Posterior vena cava (tissue), 2 donors: Measurements from ENCODE around the gene CILP2. TPM values are rescaled to one million over a fixed set of nuclear protein-coding genes. Genes with fewer than 3 reads are reported as not detected.

Experiments
- DNase-seq: peaks from one replicate; pipeline ENCODE4 v3.0.0-alpha.2; 2020; ENCODE audit warnings: low spot score
- intact Hi-C, 2 donors: fragments of 100-400 bp; cut with DNase I; formaldehyde crosslinking; loops; one replicate each; pipeline versions ENCODE4 v1.14.1 to v1.14.2; 2022 to 2023
- total RNA-seq, 2 donors: library from RNA; stranded (reverse); fragmentation: NEBNext Ultra II Directional; extraction: Animal tissue kit (Norgen Biotek cat#: 25700); gene quantifications; one replicate each; pipeline ENCODE4 v1.2.1, GENCODE V29; 2021
- donor health status: DM: yes; HTN: yes; CAD: no.
- donor health status: DM: yes; HTN: yes; CAD: no.

CILP2 gene
- total RNA-seq, 2 donors from 2014 or later: 0.67 to 2.3 TPM

DNA sequence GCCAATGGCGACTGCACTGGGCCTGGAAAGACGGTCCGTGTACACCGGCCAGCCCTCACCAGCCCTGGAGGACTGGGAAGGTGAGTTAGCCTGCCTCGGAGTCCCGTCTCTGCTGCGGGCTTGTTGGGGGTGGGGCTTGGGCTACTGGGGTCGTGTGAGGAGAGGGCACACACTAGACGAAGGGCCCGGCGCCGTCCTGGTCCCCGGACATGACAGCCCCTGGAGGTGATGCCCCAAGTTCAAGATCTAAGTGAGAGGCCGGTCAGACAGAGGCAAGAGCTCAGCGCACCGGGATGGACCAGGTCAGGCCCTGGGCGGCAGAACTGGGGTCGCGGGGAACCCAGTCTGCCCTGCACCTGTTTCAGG, 1.6 kb downstream of the CILP2 start:
- no peak for DNase-seq
- intact Hi-C loops: loop anchor here in 1 of 2 donors (10.0 kb wide), 1 partner anchor 425 kb away; no protein-coding TSS in a partner anchor

DNA sequence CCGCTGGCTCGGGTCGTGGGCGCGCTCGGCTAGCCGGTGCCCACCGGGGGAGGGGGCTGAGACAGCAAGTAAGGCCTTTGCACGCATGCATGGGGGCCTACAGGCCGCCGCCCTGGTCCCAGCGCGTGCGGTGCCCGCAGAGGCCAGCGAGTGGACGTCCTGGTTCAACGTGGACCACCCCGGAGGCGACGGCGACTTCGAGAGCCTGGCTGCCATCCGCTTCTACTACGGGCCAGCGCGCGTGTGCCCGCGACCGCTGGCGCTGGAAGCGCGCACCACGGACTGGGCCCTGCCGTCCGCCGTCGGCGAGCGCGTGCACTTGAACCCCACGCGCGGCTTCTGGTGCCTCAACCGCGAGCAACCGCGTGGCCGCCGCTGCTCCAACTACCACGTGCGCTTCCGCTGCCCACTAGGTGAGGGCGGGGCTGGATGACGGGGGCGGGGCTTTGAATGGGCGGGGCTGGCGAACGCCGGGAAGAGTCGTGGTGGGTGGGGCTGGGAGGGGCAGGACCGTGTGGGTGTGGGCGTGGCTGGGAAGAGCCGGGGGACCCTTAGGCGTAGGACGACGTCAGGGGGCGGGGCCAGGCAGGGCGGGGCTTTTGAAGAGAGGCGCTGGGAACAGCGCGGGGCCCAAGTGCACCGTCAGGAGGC, 2.1 kb downstream of the CILP2 start:
- peak; percentile 90 for DNase-seq
- intact Hi-C loops: loop anchor here in 1 of 2 donors (10.0 kb wide), 1 partner anchor 425 kb away; no protein-coding TSS in a partner anchor

DNA sequence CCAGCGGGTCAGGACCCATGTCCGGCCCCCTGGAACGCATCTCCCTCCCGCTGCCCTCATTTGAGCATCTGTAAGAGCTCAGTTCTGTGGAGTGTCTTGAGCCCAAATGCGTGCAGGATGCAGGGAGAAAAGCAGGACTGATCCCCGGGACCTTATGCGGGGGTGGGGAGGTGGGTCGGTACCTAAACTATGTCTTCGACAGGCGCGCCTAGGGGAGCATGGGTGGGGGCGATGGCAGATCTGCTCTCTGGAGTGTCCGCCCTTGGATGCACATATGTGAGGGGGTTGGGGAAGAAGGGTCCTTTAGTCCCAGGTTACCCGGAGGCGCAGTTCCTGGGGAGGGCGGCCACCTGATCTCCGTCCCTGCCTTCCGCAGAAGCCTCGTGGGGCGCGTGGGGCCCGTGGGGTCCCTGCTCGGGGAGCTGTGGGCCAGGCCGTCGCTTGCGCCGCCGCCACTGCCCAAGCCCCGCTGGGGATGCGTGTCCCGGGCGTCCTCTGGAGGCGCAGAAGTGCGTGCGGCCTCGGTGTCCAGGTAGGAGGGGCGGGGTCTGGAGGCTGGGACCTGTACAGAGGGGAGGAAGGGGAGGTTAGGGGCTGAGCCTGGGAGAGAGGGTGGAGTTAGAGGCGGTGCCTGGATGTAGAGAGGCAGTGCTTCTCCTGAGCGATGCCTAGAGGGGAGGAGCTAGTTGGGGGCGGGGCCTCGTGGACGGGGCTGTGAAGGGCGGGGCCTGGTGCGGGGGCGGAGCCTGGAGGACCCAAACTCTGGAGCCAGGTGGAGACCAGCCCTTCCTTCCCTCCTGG, 2.9 kb downstream of the CILP2 start:
- intact Hi-C loops: loop anchor here in 1 of 2 donors (10.0 kb wide), 1 partner anchor 424 kb away; no protein-coding TSS in a partner anchor
- DNase-seq: no peak

DNA sequence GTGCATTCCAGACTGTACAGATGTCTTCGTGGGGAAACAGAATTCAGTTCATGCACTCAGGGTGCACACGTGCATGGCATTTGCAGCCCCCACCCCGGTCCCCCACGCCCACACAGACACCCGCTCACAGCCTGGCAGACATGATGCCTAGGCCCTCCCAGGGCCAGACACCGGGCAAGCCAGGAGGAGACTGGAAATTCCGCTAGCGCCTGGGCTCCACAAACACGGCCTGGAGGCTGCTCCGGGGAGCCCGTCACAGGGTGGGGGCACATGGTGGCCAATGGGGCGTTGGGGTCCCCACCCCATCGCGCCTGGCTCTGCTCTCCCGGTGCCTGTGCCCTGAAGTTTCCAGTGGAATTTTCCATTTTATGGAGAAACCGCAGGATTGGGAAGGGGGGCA, 3.6 kb downstream of the CILP2 start:
- intact Hi-C loops: loop anchor here in 1 of 2 donors (10.0 kb wide), 1 partner anchor 423 kb away; no protein-coding TSS in a partner anchor

DNA sequence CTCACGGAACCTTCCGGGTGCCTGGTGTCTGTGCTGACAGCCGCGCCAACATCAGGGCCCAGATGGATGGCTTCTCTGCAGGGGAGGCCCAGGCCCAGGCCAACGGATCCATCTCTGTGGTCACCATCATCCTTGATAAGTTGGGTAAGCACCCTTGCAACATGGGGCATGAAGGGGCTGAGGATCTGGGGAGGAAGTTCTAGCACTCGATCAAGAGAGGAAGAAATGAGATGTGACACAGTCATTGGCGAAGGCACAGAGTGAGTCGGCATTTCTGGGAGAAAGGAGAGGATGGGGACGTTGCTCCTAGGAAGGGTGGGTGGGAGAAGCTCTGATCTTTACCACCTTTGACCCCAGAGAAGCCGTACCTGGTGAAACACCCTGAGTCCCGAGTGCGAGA, 4.4 kb downstream of the CILP2 start:
- intact Hi-C loops: loop anchor here in 1 of 2 donors (10.0 kb wide), 1 partner anchor 422 kb away; no protein-coding TSS in a partner anchor
- no peak for DNase-seq

More for the DNA sequence above, 3.6 kb downstream of the CILP2 start:
- no peak for DNase-seq

DNA sequence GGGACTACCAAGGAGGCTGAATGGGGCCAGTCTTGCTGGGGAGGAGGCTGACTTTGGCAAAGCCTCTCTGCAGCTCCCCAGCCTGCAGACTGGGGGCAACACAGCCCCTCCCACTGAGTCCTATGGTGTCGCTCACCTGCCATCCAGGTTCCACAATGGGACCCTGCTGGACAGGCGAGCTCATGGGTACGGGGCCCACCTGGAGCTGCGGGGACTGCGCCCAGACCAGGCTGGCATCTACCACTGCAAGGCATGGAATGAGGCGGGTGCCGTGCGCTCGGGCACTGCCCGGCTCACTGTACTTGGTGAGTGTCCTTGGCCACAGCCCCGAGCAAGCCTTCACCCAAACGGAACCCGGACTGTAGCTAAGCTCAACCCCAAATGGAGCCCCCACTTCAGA, 5.0 kb downstream of the CILP2 start:
- no peak for DNase-seq
- intact Hi-C loops: loop anchor here in 1 of 2 donors (10.0 kb wide), 1 partner anchor 422 kb away; no protein-coding TSS in a partner anchor

DNA sequence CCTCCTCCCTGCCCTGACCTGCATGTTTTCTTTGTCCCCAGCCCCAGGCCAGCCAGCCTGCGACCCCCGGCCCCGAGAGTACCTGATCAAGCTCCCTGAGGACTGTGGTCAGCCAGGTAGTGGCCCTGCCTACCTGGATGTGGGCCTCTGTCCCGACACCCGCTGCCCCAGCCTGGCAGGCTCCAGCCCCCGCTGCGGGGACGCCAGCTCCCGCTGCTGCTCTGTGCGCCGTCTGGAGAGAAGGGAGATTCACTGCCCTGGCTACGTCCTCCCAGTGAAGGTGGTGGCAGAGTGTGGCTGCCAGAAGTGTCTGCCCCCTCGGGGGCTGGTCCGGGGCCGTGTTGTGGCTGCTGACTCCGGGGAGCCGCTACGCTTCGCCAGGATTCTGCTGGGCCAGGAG, 5.6 kb downstream of the CILP2 start:
- DNase-seq: no peak

DNA sequence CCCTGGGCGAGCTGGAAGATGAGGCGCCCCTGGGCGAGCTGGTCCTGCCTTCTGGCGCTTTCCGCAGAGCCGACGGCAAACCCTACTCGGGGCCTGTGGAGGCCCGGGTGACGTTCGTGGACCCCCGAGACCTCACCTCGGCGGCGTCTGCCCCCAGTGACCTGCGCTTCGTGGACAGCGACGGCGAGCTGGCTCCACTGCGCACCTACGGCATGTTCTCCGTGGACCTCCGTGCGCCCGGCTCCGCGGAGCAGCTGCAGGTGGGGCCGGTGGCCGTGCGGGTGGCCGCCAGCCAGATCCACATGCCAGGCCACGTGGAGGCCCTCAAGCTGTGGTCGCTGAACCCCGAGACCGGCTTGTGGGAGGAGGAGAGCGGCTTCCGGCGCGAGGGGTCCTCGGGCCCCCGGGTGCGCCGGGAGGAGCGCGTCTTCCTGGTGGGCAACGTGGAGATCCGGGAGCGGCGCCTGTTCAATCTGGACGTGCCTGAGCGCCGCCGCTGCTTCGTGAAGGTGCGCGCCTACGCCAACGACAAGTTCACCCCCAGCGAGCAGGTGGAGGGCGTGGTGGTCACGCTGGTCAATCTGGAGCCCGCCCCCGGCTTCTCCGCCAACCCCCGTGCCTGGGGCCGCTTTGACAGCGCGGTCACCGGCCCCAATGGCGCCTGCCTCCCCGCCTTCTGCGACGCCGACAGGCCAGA, 6.3 kb downstream of the CILP2 start:
- intact Hi-C loops: loop anchor here in 1 of 2 donors (10.0 kb wide), 1 partner anchor 420 kb away; no protein-coding TSS in a partner anchor
- no peak for DNase-seq

More for the DNA sequence above, 5.6 kb downstream of the CILP2 start:
- intact Hi-C loops: loop anchor here in 1 of 2 donors (10.0 kb wide), 1 partner anchor 421 kb away; no protein-coding TSS in a partner anchor

DNA sequence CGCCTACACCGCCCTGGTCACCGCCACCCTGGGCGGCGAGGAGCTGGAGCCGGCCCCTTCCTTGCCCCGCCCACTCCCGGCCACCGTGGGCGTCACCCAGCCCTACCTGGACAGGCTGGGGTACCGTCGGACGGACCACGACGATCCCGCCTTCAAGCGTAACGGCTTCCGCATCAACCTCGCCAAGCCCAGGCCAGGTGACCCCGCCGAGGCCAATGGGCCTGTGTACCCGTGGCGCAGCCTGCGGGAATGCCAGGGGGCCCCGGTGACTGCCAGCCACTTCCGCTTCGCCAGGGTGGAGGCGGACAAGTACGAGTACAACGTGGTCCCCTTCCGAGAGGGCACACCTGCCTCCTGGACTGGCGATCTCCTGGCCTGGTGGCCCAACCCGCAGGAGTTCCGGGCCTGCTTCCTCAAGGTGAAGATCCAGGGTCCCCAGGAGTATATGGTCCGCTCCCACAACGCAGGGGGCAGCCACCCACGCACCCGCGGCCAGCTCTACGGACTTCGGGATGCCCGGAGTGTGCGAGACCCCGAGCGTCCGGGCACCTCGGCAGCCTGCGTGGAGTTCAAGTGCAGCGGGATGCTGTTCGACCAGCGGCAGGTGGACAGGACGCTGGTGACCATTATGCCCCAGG, 7.0 kb downstream of the CILP2 start:
- intact Hi-C loops: loop anchor here in 1 of 2 donors (10.0 kb wide), 1 partner anchor 420 kb away; no protein-coding TSS in a partner anchor
- no peak for DNase-seq

DNA sequence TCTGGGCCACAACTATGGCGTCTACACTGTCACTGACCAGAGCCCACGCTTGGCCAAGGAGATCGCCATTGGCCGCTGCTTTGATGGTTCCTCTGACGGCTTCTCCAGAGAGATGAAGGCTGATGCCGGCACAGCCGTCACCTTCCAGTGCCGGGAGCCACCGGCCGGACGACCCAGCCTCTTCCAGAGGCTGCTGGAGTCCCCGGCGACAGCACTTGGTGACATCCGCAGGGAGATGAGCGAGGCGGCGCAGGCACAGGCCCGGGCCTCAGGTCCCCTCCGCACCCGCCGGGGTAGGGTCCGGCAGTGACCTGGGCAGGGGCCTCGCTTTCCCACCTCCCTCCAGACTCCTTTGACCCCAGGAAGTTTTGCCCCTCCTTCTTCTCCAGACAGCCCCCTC, 7.6 kb downstream of the CILP2 start:
- DNase-seq: no peak
- intact Hi-C loops: loop anchor here in 1 of 2 donors (10.0 kb wide), 1 partner anchor 419 kb away; no protein-coding TSS in a partner anchor

DNA sequence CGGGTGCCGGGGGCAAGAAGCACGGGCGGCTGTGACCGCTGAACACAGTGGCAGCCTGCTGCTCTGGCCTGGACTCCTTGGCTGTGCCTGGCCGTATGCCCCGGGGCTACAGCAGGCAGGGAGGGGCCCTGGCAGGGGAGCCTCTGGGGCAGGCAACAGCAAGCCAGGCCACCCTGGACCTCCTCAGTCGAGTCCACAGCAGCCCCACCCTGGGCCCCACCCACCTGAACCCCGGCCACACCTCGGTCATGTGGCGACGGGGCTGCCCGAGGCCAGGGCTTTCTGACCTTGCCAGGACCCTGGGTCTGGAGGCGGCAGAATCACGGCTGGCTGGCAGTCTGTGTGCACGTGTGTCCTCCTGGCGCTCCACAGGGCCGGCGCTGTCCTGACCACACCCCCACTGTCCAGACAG, 8.7 kb downstream of the CILP2 start:
- DNase-seq: no peak
- intact Hi-C loops: loop anchor here in 1 of 2 donors (10.0 kb wide), 1 partner anchor 418 kb away; no protein-coding TSS in a partner anchor

DNA sequence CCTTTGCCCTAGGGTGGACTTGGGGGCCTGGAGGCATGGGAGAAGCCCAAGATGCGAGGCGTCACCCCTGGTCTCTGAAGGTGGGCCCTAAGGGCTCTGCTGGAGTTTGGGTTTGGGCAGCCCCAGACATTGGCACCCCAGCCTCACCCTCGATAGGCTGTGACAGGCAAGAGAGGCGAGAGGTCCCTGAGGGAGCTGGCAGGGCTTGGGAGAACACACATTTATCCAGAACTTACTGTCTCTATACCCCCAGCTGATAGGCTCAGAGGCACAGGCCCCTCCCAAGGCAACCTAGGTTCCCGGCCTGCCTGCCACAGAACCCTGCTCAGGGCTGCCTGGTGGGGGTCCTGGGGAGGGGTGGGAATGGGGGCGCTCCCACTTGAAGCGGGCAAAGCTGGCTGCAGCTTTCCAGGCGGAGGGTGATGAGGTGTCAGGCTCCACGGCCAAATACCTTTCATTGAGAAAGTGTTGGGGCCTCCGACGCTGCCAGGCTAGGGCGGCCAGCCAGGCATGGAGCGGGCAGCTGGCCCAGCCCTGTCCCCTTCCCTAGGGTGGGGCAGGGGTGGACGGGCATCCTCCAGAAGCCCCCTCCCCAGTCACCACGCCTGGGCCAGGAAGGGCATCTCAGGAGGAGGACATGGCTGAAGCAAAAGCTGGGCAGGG, 9.7 kb downstream of the CILP2 start:
- no peak for DNase-seq
- intact Hi-C loops: loop anchor here in 1 of 2 donors (10.0 kb wide), 1 partner anchor 417 kb away; no protein-coding TSS in a partner anchor

DNA sequence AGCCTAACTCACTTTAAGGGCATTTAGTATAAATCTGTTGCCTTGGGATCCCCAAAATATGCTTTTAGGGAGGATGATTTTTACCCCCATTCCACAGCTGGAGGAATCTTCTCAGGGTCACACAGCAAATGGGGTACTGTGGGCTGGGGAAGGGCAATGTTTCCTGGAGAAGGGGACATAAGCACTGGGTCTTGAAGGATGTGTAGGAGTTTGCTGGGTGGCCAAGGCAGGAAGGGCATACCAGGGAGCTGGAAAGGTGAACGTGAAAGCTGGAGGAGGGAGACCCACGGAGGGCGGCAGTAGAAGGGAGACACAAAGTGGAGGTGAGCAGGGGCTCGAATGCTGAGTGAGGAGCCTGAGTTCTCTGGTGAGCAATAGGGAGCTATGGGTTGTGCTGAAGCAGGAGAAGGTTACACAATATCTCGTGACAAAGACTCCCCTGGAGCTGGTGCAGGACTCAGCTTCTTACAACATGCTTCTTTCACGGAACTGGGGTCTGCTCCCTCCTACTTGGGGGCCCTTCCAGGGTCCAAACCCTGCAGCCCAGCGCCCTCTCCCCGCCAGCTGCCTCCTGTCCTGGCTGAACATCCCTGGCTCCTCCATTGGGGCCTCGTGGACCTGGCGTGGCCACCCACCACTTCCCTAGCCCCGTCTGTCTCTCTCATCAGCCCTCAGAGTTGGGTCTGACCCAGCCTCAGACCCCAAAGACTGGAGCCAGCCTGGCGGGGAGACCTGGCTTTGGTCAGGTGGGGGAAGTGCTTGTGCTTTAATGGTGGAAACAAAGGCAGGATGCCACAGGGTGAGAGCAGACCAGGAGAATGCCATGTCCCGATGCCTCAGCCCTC, 11.1 kb downstream of the CILP2 start:
- intact Hi-C loops: loop anchor here in 1 of 2 donors (10.0 kb wide), 1 partner anchor 416 kb away; no protein-coding TSS in a partner anchor
- DNase-seq: no peak

DNA sequence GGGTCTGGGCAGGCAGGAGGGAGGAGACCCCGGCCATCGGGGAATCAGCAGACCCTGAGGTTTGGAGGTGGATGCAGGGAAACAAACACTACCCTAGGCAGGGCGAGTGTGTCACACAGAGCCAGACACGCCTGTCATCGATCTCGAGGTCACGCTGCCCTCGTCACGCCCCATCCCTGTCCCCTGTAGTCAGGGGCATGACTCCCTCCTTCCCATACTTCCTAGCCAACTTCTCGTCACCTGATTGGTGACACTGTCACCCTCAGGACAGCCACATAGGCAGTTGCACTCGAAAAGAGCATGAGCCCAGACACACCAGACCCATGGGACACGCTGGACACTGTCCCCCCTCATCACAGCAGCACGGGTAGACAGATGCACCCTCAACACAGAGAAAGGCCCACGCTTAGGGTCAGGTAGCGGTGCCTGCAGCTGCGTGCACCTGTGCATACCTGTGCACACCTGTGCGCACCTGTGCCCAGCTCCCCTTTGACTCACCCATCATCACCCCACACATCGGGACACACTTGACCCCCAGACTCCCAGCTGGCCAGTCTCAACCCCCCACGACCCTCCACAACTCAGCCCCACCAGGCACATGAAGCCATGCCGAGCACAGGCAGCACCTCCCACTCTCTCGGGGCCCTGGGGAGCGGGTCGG, 11.9 kb downstream of the CILP2 start:
- intact Hi-C loops: loop anchor here in 1 of 2 donors (10.0 kb wide), 2 partner anchors 85 to 415 kb away; no protein-coding TSS in a partner anchor
- no peak for DNase-seq

DNA sequence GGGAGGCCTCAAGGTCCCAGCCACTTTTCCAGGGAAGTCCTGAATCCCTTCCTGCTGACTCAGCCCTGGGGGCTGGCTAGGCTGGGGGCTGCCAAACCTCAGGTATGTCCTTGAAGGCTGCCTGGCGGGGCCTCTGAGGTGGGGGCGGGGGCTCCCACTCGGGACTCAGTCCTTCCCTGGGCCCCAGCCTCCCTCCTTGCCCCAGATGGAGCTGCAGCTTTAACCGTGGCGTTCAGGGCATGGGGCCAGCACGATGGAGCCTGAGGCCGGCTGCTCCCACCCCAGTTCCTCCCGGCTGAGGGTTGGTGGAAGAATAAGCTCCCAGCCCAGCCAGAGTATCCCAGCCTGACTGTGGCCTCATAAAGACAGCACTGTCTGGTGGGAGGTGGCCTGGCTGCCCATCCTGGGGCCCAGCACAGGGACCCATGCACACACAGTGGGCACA, 12.4 kb downstream of the CILP2 start:
- peak; percentile 76 for DNase-seq
- intact Hi-C loops: loop anchor here in 1 of 2 donors (10.0 kb wide), 1 partner anchor 84 kb away; no protein-coding TSS in a partner anchor
